Measurements from ENCODE around the gene RASGEF1C. TPM values are rescaled to one million over a fixed set of nuclear protein-coding genes. Genes with fewer than 3 reads are reported as not detected.

The RASGEF1C gene
- total and polyA plus RNA-seq, 9 donors, result 2.3 to 5.3 (median 3.5) TPM

GRCh38 chr5:180120237-180121101 lies 88.5 kb downstream of the RASGEF1C start:
- no peaks in the 10 kb centered on the region for H3K9me3 ChIP-seq (replicated peaks; ENCODE audit: control insufficient read depth, low read depth, low read length)
- H3K27ac ChIP-seq (ENCODE audit: low read length), result no peak overlapping the region
- DNase-seq, result no peak
- WGBS (ENCODE audit: insufficient coverage), result 75% methylated on average over 19 of the region's 28 CpGs
- H3K36me3 ChIP-seq (ENCODE audit: control insufficient read depth, insufficient read depth, low read length), result no peaks in the 10 kb centered on the region
- no peaks in the 10 kb centered on the region for H3K4me1 ChIP-seq (ENCODE audit: control insufficient read depth, insufficient read depth, low read length)
- H3K27me3 ChIP-seq (ENCODE audit: control insufficient read depth, insufficient read depth, low read length), result peaks cover 5% of the 10 kb centered on the region
- no peak overlapping the region for H3K4me3 ChIP-seq (ENCODE audit: low read length)

DNA sequence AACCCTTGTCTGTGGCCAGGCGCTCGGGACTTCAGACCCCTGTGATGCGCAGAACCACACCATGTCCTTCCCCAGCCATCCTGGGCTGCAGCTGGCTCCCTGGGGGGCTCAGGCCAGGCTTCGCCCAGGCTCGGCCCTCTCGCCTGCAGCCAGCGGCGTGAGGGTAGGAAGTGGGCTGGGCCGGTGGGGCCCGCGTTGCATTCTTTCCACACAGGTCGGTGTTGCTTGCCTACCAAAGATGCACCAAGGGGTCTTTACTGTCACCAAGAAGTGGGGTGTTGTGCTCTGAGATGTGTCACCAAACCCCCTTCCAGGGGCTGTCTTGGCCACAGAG lies 89.1 kb downstream of the RASGEF1C start:
- Histone ChIP-seq H3K4me1 (ENCODE audit: control insufficient read depth, insufficient read depth, low read length) (no peaks in the 10 kb centered on the region), H3K4me3 (ENCODE audit: low read length) (no peak overlapping the region), H3K9me3 (replicated peaks; ENCODE audit: control insufficient read depth, low read depth, low read length) (no peaks in the 10 kb centered on the region), H3K36me3 (ENCODE audit: control insufficient read depth, insufficient read depth, low read length) (no peaks in the 10 kb centered on the region), H3K27ac (ENCODE audit: low read length) (no peak overlapping the region), H3K27me3 (ENCODE audit: control insufficient read depth, insufficient read depth, low read length) (peaks cover 5% of the 10 kb centered on the region)
- 94% methylated on average over 4 of the region's 12 CpGs for WGBS (ENCODE audit: insufficient coverage)
- no peak for DNase-seq

GRCh38 chr5:180119031-180119902 lies 89.7 kb downstream of the RASGEF1C start:
- no peak for DNase-seq
- Histone ChIP-seq H3K27ac (ENCODE audit: low read length) (no peak overlapping the region), H3K36me3 (ENCODE audit: control insufficient read depth, insufficient read depth, low read length) (no peaks in the 10 kb centered on the region), H3K27me3 (ENCODE audit: control insufficient read depth, insufficient read depth, low read length) (peaks cover 2% of the 10 kb centered on the region), H3K4me3 (ENCODE audit: low read length) (no peak overlapping the region), H3K4me1 (ENCODE audit: control insufficient read depth, insufficient read depth, low read length) (no peaks in the 10 kb centered on the region), H3K9me3 (replicated peaks; ENCODE audit: control insufficient read depth, low read depth, low read length) (no peaks in the 10 kb centered on the region)
- 93% methylated on average over 22 of the region's 23 CpGs for WGBS (ENCODE audit: insufficient coverage)

DNA sequence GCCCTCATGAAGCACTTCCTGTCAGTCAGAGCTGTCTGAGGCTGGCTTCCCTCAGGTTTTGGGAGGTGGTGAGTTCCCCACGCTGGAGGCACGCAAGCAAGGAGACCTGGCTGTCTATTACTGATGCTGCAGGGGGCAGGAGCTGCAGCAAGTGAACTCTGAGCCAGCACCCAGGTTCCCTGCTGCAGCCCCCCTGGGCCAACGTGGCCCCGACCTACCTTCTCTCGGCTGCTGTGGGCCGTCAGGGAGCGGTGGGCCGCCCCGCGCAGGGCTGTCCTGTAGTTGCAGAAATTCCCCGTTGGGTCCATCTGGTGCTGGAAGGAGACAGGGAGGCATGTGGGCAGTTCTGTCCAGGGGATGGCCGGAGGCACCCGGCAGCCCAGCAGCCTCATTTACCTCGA lies 90.6 kb downstream of the RASGEF1C start:
- Histone ChIP-seq H3K36me3 (ENCODE audit: control insufficient read depth, insufficient read depth, low read length) (no peaks in the 10 kb centered on the region), H3K27me3 (ENCODE audit: control insufficient read depth, insufficient read depth, low read length) (no peaks in the 10 kb centered on the region), H3K27ac (ENCODE audit: low read length) (no peak overlapping the region), H3K4me1 (ENCODE audit: control insufficient read depth, insufficient read depth, low read length) (no peaks in the 10 kb centered on the region), H3K9me3 (replicated peaks; ENCODE audit: control insufficient read depth, low read depth, low read length) (no peaks in the 10 kb centered on the region), H3K4me3 (ENCODE audit: low read length) (no peak overlapping the region)
- DNase-seq, result no peak
- 81% methylated on average over 14 of the region's 14 CpGs for WGBS (ENCODE audit: insufficient coverage)

GRCh38 chr5:180117000-180117725 lies 91.8 kb downstream of the RASGEF1C start:
- Histone ChIP-seq H3K9me3 (replicated peaks; ENCODE audit: control insufficient read depth, low read depth, low read length) (no peaks in the 10 kb centered on the region), H3K27ac (ENCODE audit: low read length) (no peak overlapping the region), H3K4me3 (ENCODE audit: low read length) (no peak overlapping the region), H3K36me3 (ENCODE audit: control insufficient read depth, insufficient read depth, low read length) (no peaks in the 10 kb centered on the region), H3K4me1 (ENCODE audit: control insufficient read depth, insufficient read depth, low read length) (no peaks in the 10 kb centered on the region), H3K27me3 (ENCODE audit: control insufficient read depth, insufficient read depth, low read length) (no peaks in the 10 kb centered on the region)
- DNase-seq, result no peak
- 77% methylated on average over 12 of the region's 14 CpGs for WGBS (ENCODE audit: insufficient coverage)

DNA sequence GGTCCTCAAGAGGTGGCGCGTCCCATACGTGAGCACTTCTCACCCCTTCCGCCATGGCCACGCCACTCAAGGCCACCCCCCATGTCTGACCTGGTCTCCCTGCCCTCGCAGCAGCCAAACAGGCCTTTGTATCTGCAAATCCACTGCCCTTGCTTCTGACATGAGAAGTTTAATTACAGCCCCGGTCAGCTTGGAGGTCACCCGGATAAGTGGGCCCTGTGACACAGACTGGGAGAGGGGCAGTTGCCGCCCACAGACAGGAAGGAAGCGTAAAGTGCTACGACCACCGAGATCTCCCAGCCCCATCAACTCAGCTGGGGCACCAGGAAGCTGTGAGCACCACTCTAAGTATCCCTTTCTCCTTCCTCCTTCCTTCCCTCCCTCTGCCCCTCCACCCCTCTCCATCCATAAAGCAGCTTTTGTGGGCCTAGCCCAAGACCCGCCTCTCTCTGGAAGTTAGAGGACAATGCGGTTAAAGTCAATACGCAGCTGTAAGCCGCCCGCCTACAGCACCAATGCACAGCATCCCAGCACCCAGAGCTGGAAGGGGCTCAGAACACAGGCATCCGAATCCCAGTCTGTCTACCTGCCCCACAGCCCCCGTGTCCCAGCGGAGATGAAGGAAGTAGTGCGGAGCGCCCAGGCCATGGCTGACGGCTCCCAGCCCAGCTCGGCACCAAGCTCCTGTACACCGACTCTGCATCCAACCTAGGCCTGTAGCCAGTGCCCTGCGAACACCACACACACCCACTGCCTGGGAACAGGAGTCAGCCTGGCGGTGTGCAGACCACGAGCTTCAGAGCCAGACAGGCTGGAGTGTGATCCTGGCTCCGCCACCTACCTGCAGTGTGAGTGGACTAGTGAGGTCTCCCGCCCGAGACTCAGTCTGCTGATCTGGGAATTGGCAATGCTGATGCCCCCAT lies 92.7 kb downstream of the RASGEF1C start:
- Histone ChIP-seq H3K36me3 (ENCODE audit: control insufficient read depth, insufficient read depth, low read length) (no peaks in the 10 kb centered on the region), H3K4me3 (ENCODE audit: low read length) (no peak overlapping the region), H3K4me1 (ENCODE audit: control insufficient read depth, insufficient read depth, low read length) (no peaks in the 10 kb centered on the region), H3K27me3 (ENCODE audit: control insufficient read depth, insufficient read depth, low read length) (no peaks in the 10 kb centered on the region), H3K27ac (ENCODE audit: low read length) (no peak overlapping the region), H3K9me3 (replicated peaks; ENCODE audit: control insufficient read depth, low read depth, low read length) (no peaks in the 10 kb centered on the region)
- no peak for DNase-seq
- 52% methylated on average over 19 of the region's 31 CpGs for WGBS (ENCODE audit: insufficient coverage)

GRCh38 chr5:180115326-180116076 lies 93.5 kb downstream of the RASGEF1C start:
- Histone ChIP-seq H3K27me3 (ENCODE audit: control insufficient read depth, insufficient read depth, low read length) (no peaks in the 10 kb centered on the region), H3K4me3 (ENCODE audit: low read length) (no peak overlapping the region), H3K9me3 (replicated peaks; ENCODE audit: control insufficient read depth, low read depth, low read length) (no peaks in the 10 kb centered on the region), H3K36me3 (ENCODE audit: control insufficient read depth, insufficient read depth, low read length) (no peaks in the 10 kb centered on the region), H3K27ac (ENCODE audit: low read length) (no peak overlapping the region), H3K4me1 (ENCODE audit: control insufficient read depth, insufficient read depth, low read length) (no peaks in the 10 kb centered on the region)
- DNase-seq, result no peak
- WGBS (ENCODE audit: insufficient coverage), result 53% methylated on average over 6 of the region's 14 CpGs

- H3K27me3 ChIP-seq (ENCODE audit: control insufficient read depth, insufficient read depth, low read length), result no peaks in the 10 kb centered on the region
- no peaks in the 10 kb centered on the region for H3K36me3 ChIP-seq (ENCODE audit: control insufficient read depth, insufficient read depth, low read length)
- H3K4me3 ChIP-seq (ENCODE audit: low read length), result no peak overlapping the region
- no peaks in the 10 kb centered on the region for H3K4me1 ChIP-seq (ENCODE audit: control insufficient read depth, insufficient read depth, low read length)
- no peaks in the 10 kb centered on the region for H3K9me3 ChIP-seq (replicated peaks; ENCODE audit: control insufficient read depth, low read depth, low read length)
- H3K27ac ChIP-seq (ENCODE audit: low read length), result no peak overlapping the region
- 88% methylated on average over 20 of the region's 23 CpGs for WGBS (ENCODE audit: insufficient coverage)
- DNase-seq, result no peak
Observed at GRCh38 chr5:180114304-180115003, 94.6 kb downstream of the RASGEF1C start.
